ENCODE results near the gene TNRC6B.

- no peak for TF ChIP-seq SIN3A (IDR thresholded peaks at IDR 0.05; ENCODE audit: borderline replicate concordance, low read depth, low read length)
- no peak for TF ChIP-seq KDM5A (IDR thresholded peaks at IDR 0.05; ENCODE audit: borderline replicate concordance, low read length)
- no peak for TF ChIP-seq CTCF (CRISPR knock-in tag; IDR thresholded peaks at IDR 0.05)
- TF ChIP-seq EZH2 (conservative IDR thresholded peaks at IDR 0.05; ENCODE audit: low read depth, low read length) = no peak
- no peak for TF ChIP-seq ZNF768 (CRISPR knock-in tag; IDR thresholded peaks at IDR 0.05)
- no peak for TF ChIP-seq ZKSCAN8 (CRISPR knock-in tag; IDR thresholded peaks at IDR 0.05; ENCODE audit: borderline replicate concordance)
- no peak for TF ChIP-seq POLR2A (IDR thresholded peaks at IDR 0.05; ENCODE audit: insufficient read depth in 1 of 2, low read depth in 2 of 2, low read length in 2 of 2)
- no peak for TF ChIP-seq ATF3 (CRISPR knock-in tag; IDR thresholded peaks at IDR 0.05)
- no peak for TF ChIP-seq TGIF2 (CRISPR knock-in tag; IDR thresholded peaks at IDR 0.05)
- TF ChIP-seq TAF15 (IDR thresholded peaks at IDR 0.05; ENCODE audit: low read depth, low read length, poor library complexity, severe bottlenecking) = no peak
Observed at GRCh38 chr22:40153705-40154104, 24.0 kb upstream of the TNRC6B start.
